HUES6 (cell line): Measurements from ENCODE around the gene WARS2.
"Not testable (repeated sequence)": the region's sequence is repeated elsewhere in the genome, so short reads cannot be mapped to it uniquely, and the experiment has no call there.

Source experiments
- H3K27ac ChIP-seq: 2 replicates; pipeline ENCODE4 v1.7.0; 2013; ENCODE audit warnings: low read depth, mild to moderate bottlenecking, low read length, inconsistent platforms
- H3K27me3 ChIP-seq: 2 replicates; pipeline ENCODE4 v1.6.1; 2013; ENCODE audit warnings: low read length; ENCODE audit not compliant: control insufficient read depth, insufficient read depth
- H3K36me3 ChIP-seq: 2 replicates; pipeline ENCODE4 v1.6.1; 2013; ENCODE audit warnings: low read length; ENCODE audit not compliant: control insufficient read depth, insufficient read depth
- H3K4me1 ChIP-seq: 2 replicates; pipeline ENCODE4 v1.6.1; 2013; ENCODE audit warnings: low read length; ENCODE audit not compliant: control insufficient read depth, insufficient read depth
- H3K4me3 ChIP-seq: 2 replicates; pipeline ENCODE4 v1.5.1; 2013; ENCODE audit warnings: low read depth, low read length
- H3K9ac ChIP-seq: one replicate; pipeline ENCODE4 v1.6.1; 2013; ENCODE audit warnings: mild to moderate bottlenecking, low read length
- H3K9me3 ChIP-seq: 2 replicates; pipeline ENCODE4 v1.6.1; 2013; ENCODE audit warnings: low read depth, low read length; ENCODE audit not compliant: control insufficient read depth, insufficient read depth

Gene WARS2

GRCh38 chr1:119160409-119160808 is 20.0 kb upstream of the WARS2 start:
- no peak overlapping the region for H3K4me3 ChIP-seq
- H3K27me3 ChIP-seq, result no peaks in the 10 kb centered on the region
- H3K27ac ChIP-seq, result no peak overlapping the region
- peaks cover 27% of the 10 kb centered on the region for H3K36me3 ChIP-seq
- H3K4me1 ChIP-seq, result no peaks in the 10 kb centered on the region
- H3K9ac ChIP-seq, result no peak overlapping the region
- H3K9me3 ChIP-seq, result peaks cover 11% of the 10 kb centered on the region

- Histone ChIP-seq H3K4me1 (no peaks in the 10 kb centered on the region), H3K27ac (no peak overlapping the region), H3K4me3 (no peak overlapping the region), H3K9ac (no peak overlapping the region), H3K27me3 (no peaks in the 10 kb centered on the region), H3K9me3 (peaks cover 11% of the 10 kb centered on the region), H3K36me3 (peaks cover 27% of the 10 kb centered on the region)
Measured at GRCh38 chr1:119159966-119160365, 19.5 kb upstream of the WARS2 start.

- Histone ChIP-seq H3K4me1 (no peaks in the 10 kb centered on the region), H3K9ac (no peak overlapping the region), H3K27me3 (no peaks in the 10 kb centered on the region), H3K27ac (no peak overlapping the region), H3K36me3 (peaks cover 27% of the 10 kb centered on the region), H3K4me3 (no peak overlapping the region), H3K9me3 (peaks cover 11% of the 10 kb centered on the region)
Measured at GRCh38 chr1:119159111-119159510, 18.7 kb upstream of the WARS2 start.

- H3K27ac ChIP-seq, H3K27me3 ChIP-seq, H3K4me3 ChIP-seq, H3K9ac ChIP-seq, H3K4me1 ChIP-seq: not testable (repeated sequence)
- H3K36me3 ChIP-seq, result peaks cover 22% of the 10 kb centered on the region
- H3K9me3 ChIP-seq, result peaks cover 11% of the 10 kb centered on the region
Measured at GRCh38 chr1:119156761-119157160, 16.3 kb upstream of the WARS2 start.

- H3K36me3 ChIP-seq, result peaks cover 22% of the 10 kb centered on the region
- peaks cover 11% of the 10 kb centered on the region for H3K9me3 ChIP-seq
- H3K27ac ChIP-seq, H3K9ac ChIP-seq, H3K4me1 ChIP-seq, H3K27me3 ChIP-seq, H3K4me3 ChIP-seq: not testable (repeated sequence)
Measured at GRCh38 chr1:119155069-119155468, 14.6 kb upstream of the WARS2 start.

GRCh38 chr1:119150150-119150549 is 9.7 kb upstream of the WARS2 start:
- Histone ChIP-seq H3K9me3 (no peaks in the 10 kb centered on the region), H3K4me1 (no peaks in the 10 kb centered on the region), H3K36me3 (peaks cover 7% of the 10 kb centered on the region; the same call in 1 of the 2 replicates), H3K4me3 (no peak overlapping the region), H3K27ac (no peak overlapping the region), H3K9ac (no peak overlapping the region), H3K27me3 (no peaks in the 10 kb centered on the region)

- Histone ChIP-seq H3K4me3 (no peak overlapping the region), H3K9me3 (no peaks in the 10 kb centered on the region), H3K4me1 (no peaks in the 10 kb centered on the region), H3K27ac (no peak overlapping the region), H3K36me3 (peaks cover 7% of the 10 kb centered on the region; the same call in 1 of the 2 replicates), H3K27me3 (no peaks in the 10 kb centered on the region), H3K9ac (no peak overlapping the region)
Measured at GRCh38 chr1:119147661-119148090, 7.2 kb upstream of the WARS2 start.

GRCh38 chr1:119146466-119146865 is 6.0 kb upstream of the WARS2 start:
- no peaks in the 10 kb centered on the region for H3K9me3 ChIP-seq
- no peaks in the 10 kb centered on the region for H3K4me1 ChIP-seq
- H3K4me3 ChIP-seq, result no peak overlapping the region
- H3K27ac ChIP-seq, result no peak overlapping the region
- peaks cover 7% of the 10 kb centered on the region; the same call in 1 of the 2 replicates for H3K36me3 ChIP-seq
- H3K9ac ChIP-seq, result no peak overlapping the region
- H3K27me3 ChIP-seq, result no peaks in the 10 kb centered on the region

- H3K9ac ChIP-seq, result no peak overlapping the region
- H3K36me3 ChIP-seq, result peaks cover 7% of the 10 kb centered on the region; the same call in 1 of the 2 replicates
- peaks cover 4% of the 10 kb centered on the region for H3K4me1 ChIP-seq
- H3K9me3 ChIP-seq, result no peaks in the 10 kb centered on the region
- H3K27me3 ChIP-seq, result no peaks in the 10 kb centered on the region
- H3K4me3 ChIP-seq, result no peak overlapping the region
- H3K27ac ChIP-seq, result no peak overlapping the region
Measured at GRCh38 chr1:119144813-119145212, 4.4 kb upstream of the WARS2 start.

GRCh38 chr1:119143706-119144105 is 3.3 kb upstream of the WARS2 start:
- Histone ChIP-seq H3K9ac (no peak overlapping the region), H3K27ac (no peak overlapping the region), H3K4me3 (no peak overlapping the region), H3K4me1 (peaks cover 4% of the 10 kb centered on the region), H3K27me3 (no peaks in the 10 kb centered on the region), H3K36me3 (peaks cover 7% of the 10 kb centered on the region; the same call in 1 of the 2 replicates), H3K9me3 (no peaks in the 10 kb centered on the region)

- Histone ChIP-seq H3K9me3 (no peaks in the 10 kb centered on the region), H3K9ac (no peak overlapping the region), H3K4me3 (peak overlapping the region; percentile 73; the same call in 1 of the 2 replicates), H3K4me1 (peaks cover 4% of the 10 kb centered on the region), H3K27me3 (no peaks in the 10 kb centered on the region), H3K27ac (no peak overlapping the region), H3K36me3 (0 out of 2 replicates have a peak, but pooled peaks cover under 1% of the 10 kb centered on the region)
Measured at GRCh38 chr1:119141660-119142059, 1.2 kb upstream of the WARS2 start.

GRCh38 chr1:119141020-119141424 is 569 bp upstream of the WARS2 start:
- Histone ChIP-seq H3K27ac (peak overlapping the region; percentile 89), H3K9me3 (no peaks in the 10 kb centered on the region), H3K4me1 (peaks cover 4% of the 10 kb centered on the region), H3K36me3 (no peaks in the 10 kb centered on the region), H3K4me3 (peak overlapping the region; percentile 73), H3K27me3 (no peaks in the 10 kb centered on the region), H3K9ac (peak overlapping the region; percentile 59)
